ENCODE measurements around the gene ZNF263.
A peak's percentile ranks its signal among the peaks of the same experiment; 100 is the strongest.

The ZNF263 gene

GRCh38 chr16:3282730-3283542 lies at the start of gene ZNF263:
TSS of gene ZNF263 (plus strand) at chr16:3283491. CDS start at chr16:3283819, 328 bp downstream.
- peak within 1 kb of the TSS; percentile 82 for H3K4me3 ChIP-seq (ENCODE audit: low read depth, low read length)
- DNase-seq (ENCODE audit: low read depth): peak; percentile 98
- no peak for TF ChIP-seq CTCF (IDR thresholded peaks at IDR 0.05; ENCODE audit: insufficient read depth, low read depth, low read length, missing control alignments)

- H3K4me3 ChIP-seq (ENCODE audit: low read depth, low read length): peak overlapping the region; percentile 77
- TF ChIP-seq CTCF (IDR thresholded peaks at IDR 0.05; ENCODE audit: insufficient read depth, low read depth, low read length, missing control alignments): no peak
- no peak for DNase-seq (ENCODE audit: low read depth)
These were observed 48.8 kb upstream of the ZNF263 start for GRCh38 chr16:3234543-3234856.

GRCh38 chr16:3234857-3235561 lies 48.3 kb upstream of the ZNF263 start, which contains the start of gene ZNF200:
TSS of gene ZNF200 (minus strand) at chr16:3235158. CDS start at chr16:3233755, 1,403 bp downstream.
- no peak for TF ChIP-seq CTCF (IDR thresholded peaks at IDR 0.05; ENCODE audit: insufficient read depth, low read depth, low read length, missing control alignments)
- H3K4me3 ChIP-seq (ENCODE audit: low read depth, low read length): peak within 1 kb of the TSS; percentile 77
- DNase-seq (ENCODE audit: low read depth): peak; percentile 97

GRCh38 chr16:3235856-3236669 lies 47.2 kb upstream of the ZNF263 start:
- DNase-seq (ENCODE audit: low read depth): no peak

GRCh38 chr16:3241761-3242160 lies 41.5 kb upstream of the ZNF263 start:
- H3K4me3 ChIP-seq (ENCODE audit: low read depth, low read length): no peak overlapping the region
- TF ChIP-seq CTCF (IDR thresholded peaks at IDR 0.05; ENCODE audit: insufficient read depth, low read depth, low read length, missing control alignments): no peak
- no peak for DNase-seq (ENCODE audit: low read depth)

More at GRCh38 chr16:3235856-3236669, 47.2 kb upstream of the ZNF263 start:
- H3K4me3 ChIP-seq (ENCODE audit: low read depth, low read length): no peak overlapping the region
- TF ChIP-seq CTCF (IDR thresholded peaks at IDR 0.05; ENCODE audit: insufficient read depth, low read depth, low read length, missing control alignments): no peak

GRCh38 chr16:3242709-3243108 lies 40.6 kb upstream of the ZNF263 start:
- no peak for TF ChIP-seq CTCF (IDR thresholded peaks at IDR 0.05; ENCODE audit: insufficient read depth, low read depth, low read length, missing control alignments)
- H3K4me3 ChIP-seq (ENCODE audit: low read depth, low read length): no peak overlapping the region
- no peak for DNase-seq (ENCODE audit: low read depth)

Data from GM12865 (cell line).